PC-3 (cell line): Measurements from ENCODE around the gene TXNRD1. TPM values are rescaled to one million over a fixed set of nuclear protein-coding genes. Genes with fewer than 3 reads are reported as not detected.
A peak's percentile ranks its signal among the peaks of the same experiment; 100 is the strongest.

Experiments used
- ATAC-seq: fragments of 200-7000 bp; cut with Tn5 transposase; 2 replicates; pipeline ENCODE4 v1.9.1; 2020; ENCODE audit warnings: mild to moderate bottlenecking, moderate library complexity
- BruUV-seq: library from RNA; stranded (reverse); fragments of 400-500 nt; replicated peaks from 2 replicates; lab custom pipeline; 2021; lab: Mats Ljungman, UMichigan
- CTCF ChIA-PET: fragments of 300-600 bp; sonication (Branson Sonifier 250); formaldehyde crosslinking; loops from one replicate; lab custom pipeline; 2022; ENCODE audit warnings: antibody characterized with exemption; lab: Charles Lee
- POLR2A ChIA-PET: fragments of 300-600 bp; sonication (Branson Sonifier 250); formaldehyde crosslinking; loops from one replicate; lab custom pipeline; 2022; ENCODE audit warnings: antibody characterized with exemption; ENCODE audit not compliant: unreplicated experiment; lab: Charles Lee
- DNase-seq: peaks from one replicate; pipeline ENCODE4 v3.0.0-alpha.2; 2015
- H2AFZ ChIP-seq: fragments of 300-600 bp; sonication (generic); 2 replicates; pipeline ENCODE4 v1.6.0; 2016; ENCODE audit warnings: antibody characterized with exemption, low read length
- H3F3A ChIP-seq: fragments of 300-600 bp; sonication (generic); one replicate; pipeline ENCODE4 v1.6.0; 2017; ENCODE audit warnings: antibody characterized with exemption, low read length, control low read depth, mild to moderate bottlenecking; ENCODE audit not compliant: unreplicated experiment
- H3K27ac ChIP-seq: fragments of 300-600 bp; sonication (generic); 2 replicates; pipeline ENCODE4 v1.5.1; 2016; ENCODE audit warnings: mild to moderate bottlenecking, low read length
- H3K27me3 ChIP-seq: fragments of 300-600 bp; sonication (generic); 2 replicates; pipeline ENCODE4 v1.6.1; 2016; ENCODE audit warnings: low read length, mixed read lengths
- H3K36me3 ChIP-seq: fragments of 300-600 bp; sonication (generic); 2 replicates; pipeline ENCODE4 v1.6.1; 2016; ENCODE audit warnings: low read depth, mixed run types, low read length, mixed read lengths
- H3K4me1 ChIP-seq: fragments of 300-600 bp; sonication (generic); 2 replicates; pipeline ENCODE4 v1.5.1; 2016; ENCODE audit warnings: low read length; ENCODE audit not compliant: insufficient read depth
- H3K4me2 ChIP-seq: fragments of 300-600 bp; sonication (generic); 2 replicates; pipeline ENCODE4 v1.6.0; 2016; ENCODE audit warnings: low read length
- H3K4me3 ChIP-seq: fragments of 300-600 bp; sonication (generic); 2 replicates; pipeline ENCODE4 v1.5.1; 2016; ENCODE audit warnings: mild to moderate bottlenecking, low read length, mixed read lengths
- H3K79me2 ChIP-seq: fragments of 300-600 bp; sonication (generic); 2 replicates; pipeline ENCODE4 v1.6.1; 2017; ENCODE audit warnings: low read length, mixed read lengths
- H3K9ac ChIP-seq: fragments of 300-600 bp; sonication (generic); 2 replicates; pipeline ENCODE4 v1.6.0; 2016; ENCODE audit warnings: mild to moderate bottlenecking, low read length
- H3K9me2 ChIP-seq: fragments of 300-600 bp; sonication (generic); replicated peaks from 2 replicates; pipeline ENCODE4 v1.6.1; 2016; ENCODE audit warnings: mixed run types, low read length, mixed read lengths
- H3K9me3 ChIP-seq: fragments of 300-600 bp; sonication (generic); 2 replicates; pipeline ENCODE4 v1.6.1; 2016; ENCODE audit warnings: low read length, mixed read lengths
- H4K20me1 ChIP-seq: fragments of 300-600 bp; sonication (generic); 2 replicates; pipeline ENCODE4 v1.6.1; 2016; ENCODE audit warnings: low read length, mixed read lengths
- EZH2 ChIP-seq: fragments of 300-600 bp; sonication (generic); IDR thresholded peaks from one replicate; pipeline ENCODE4 v1.6.1; 2017; ENCODE audit warnings: antibody characterized with exemption, mild to moderate bottlenecking, low read length; ENCODE audit not compliant: unreplicated experiment
- EZH2phosphoT487 ChIP-seq: fragments of 300-600 bp; sonication (generic); IDR thresholded peaks from 2 replicates; pipeline ENCODE4 v1.6.1; 2018; ENCODE audit warnings: mild to moderate bottlenecking, antibody characterized with exemption, low read length, borderline replicate concordance
- intact Hi-C: fragments of 100-400 bp; cut with micrococcal nuclease; formaldehyde crosslinking; loops from 2 replicates; pipeline ENCODE4 v1.9.0; 2023
- total RNA-seq: library from RNA; depleted of rRNA; stranded (reverse); fragments of >200 nt; gene quantifications from 2 replicates; pipeline ENCODE4 v1.2.3, GENCODE V29; 2014
- TF ChIP-seq, protein P1 (sequence below): fragments of 300-600 bp; sonication (generic); conservative IDR thresholded peaks from 2 replicates; pipeline ENCODE4 v1.5.1; 2017; ENCODE audit warnings: antibody characterized with exemption, low read depth, mild to moderate bottlenecking, low read length

TXNRD1 gene
- total RNA-seq, 1 experiment from 2014 or later, result 419 TPM

- peaks cover 68% of the 10 kb centered on the region for H3K4me1 ChIP-seq
- POLR2A ChIA-PET, result interaction anchor here (0.5 to 3.1 kb wide), 5 partner anchors 11 to 56 kb away, joined by 3 to 51 read pairs (median 5); no protein-coding TSS in a partner anchor
- peak overlapping the region; percentile 64 for H3K4me3 ChIP-seq
Measured at GRCh38 chr12:104275689-104276088, 60.1 kb downstream of the TXNRD1 start.

DNA sequence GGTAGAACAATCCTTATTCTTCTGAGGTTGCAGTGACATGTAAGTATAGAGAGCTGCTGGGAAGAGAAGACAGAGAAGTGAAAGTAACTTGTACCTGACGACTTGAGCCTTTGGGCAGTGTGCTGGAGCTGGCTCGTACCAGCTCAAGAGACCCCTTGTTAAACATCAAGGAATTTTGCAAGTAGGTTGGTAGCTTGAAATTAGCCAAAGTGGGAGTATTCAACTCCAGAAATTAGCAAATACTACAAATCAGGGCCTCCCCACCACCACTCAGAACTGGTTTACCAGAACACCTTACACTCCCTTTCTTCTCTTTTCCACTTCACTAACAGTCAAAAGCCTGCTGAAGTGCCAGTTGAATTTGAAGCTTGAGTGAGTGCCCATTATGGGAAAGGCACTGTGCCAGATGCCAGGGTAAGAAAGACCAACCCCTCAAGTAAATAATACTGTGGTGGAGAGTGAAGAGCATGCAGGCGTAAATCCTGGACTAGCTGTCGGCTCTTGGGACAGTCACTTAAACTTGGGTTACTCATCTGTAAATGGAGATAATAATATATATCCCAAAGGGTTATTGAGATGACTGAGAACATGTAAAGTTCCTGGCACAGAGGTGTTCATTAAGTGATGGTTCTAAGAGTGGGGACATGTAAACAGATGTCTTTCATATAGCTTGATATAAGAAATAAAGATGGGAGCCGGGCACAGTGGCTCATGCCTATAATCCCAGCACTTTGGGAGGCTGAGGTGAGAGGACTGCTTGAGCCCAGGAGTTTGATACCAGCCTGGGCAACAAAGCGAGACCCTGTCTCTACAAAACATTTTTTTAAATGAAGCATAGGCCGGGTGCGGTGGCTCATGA lies 60.9 kb downstream of the TXNRD1 start:
- BruUV-seq, result TSS peak; percentile 83
- Histone ChIP-seq H3K36me3 (no peaks in the 10 kb centered on the region), H3K27me3 (no peaks in the 10 kb centered on the region), H3K9me2 (no peaks in the 10 kb centered on the region), H3F3A (peaks cover 20% of the 10 kb centered on the region), H4K20me1 (no peaks in the 10 kb centered on the region), H3K9me3 (no peaks in the 10 kb centered on the region), H3K4me2 (peak overlapping the region; percentile 91), H3K9ac (peak overlapping the region; percentile 92), H3K4me3 (peak overlapping the region; percentile 64), H3K79me2 (peaks cover 11% of the 10 kb centered on the region), H2AFZ (peak overlapping the region; percentile 19; the same call in 1 of the 2 replicates), H3K27ac (peak overlapping the region; percentile 99), H3K4me1 (peaks cover 75% of the 10 kb centered on the region)
- POLR2A ChIA-PET, result interaction anchor here (0.5 to 3.1 kb wide), 8 partner anchors 10 to 213 kb away, joined by 3 to 51 read pairs (median 5); no protein-coding TSS in a partner anchor
- DNase-seq (peak; percentile 95), ATAC-seq (peak; percentile 44)
- TF ChIP-seq, protein P1, sequence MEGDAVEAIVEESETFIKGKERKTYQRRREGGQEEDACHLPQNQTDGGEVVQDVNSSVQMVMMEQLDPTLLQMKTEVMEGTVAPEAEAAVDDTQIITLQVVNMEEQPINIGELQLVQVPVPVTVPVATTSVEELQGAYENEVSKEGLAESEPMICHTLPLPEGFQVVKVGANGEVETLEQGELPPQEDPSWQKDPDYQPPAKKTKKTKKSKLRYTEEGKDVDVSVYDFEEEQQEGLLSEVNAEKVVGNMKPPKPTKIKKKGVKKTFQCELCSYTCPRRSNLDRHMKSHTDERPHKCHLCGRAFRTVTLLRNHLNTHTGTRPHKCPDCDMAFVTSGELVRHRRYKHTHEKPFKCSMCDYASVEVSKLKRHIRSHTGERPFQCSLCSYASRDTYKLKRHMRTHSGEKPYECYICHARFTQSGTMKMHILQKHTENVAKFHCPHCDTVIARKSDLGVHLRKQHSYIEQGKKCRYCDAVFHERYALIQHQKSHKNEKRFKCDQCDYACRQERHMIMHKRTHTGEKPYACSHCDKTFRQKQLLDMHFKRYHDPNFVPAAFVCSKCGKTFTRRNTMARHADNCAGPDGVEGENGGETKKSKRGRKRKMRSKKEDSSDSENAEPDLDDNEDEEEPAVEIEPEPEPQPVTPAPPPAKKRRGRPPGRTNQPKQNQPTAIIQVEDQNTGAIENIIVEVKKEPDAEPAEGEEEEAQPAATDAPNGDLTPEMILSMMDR, result no peak
- TF ChIP-seq EZH2, result no peak
- no peak for TF ChIP-seq EZH2phosphoT487
- intact Hi-C loops, result loop anchor here (1.0 kb wide), 3 partner anchors 10 to 56 kb away; no protein-coding TSS in a partner anchor
- CTCF ChIA-PET, result interaction anchor here (0.8 to 1.7 kb wide), 3 partner anchors 10 to 57 kb away, joined by 3 to 8 read pairs (median 7); no protein-coding TSS in a partner anchor

More at GRCh38 chr12:104275689-104276088, 60.1 kb downstream of the TXNRD1 start:
- H3K79me2 ChIP-seq, result peaks cover 11% of the 10 kb centered on the region
- peak overlapping the region; percentile 99 for H3K27ac ChIP-seq
- TF ChIP-seq, protein P1, result 0 out of 2 replicates have a peak, but pooled peaks have one; percentile 11
- TF ChIP-seq EZH2 (no peak), EZH2phosphoT487 (no peak)
- no TSS peak for BruUV-seq
- intact Hi-C loops, result loop anchor here (1.0 kb wide), 3 partner anchors 11 to 55 kb away; no protein-coding TSS in a partner anchor
- peak; percentile 53 for ATAC-seq
- H3K9ac ChIP-seq, result peak overlapping the region; percentile 92
- H3K36me3 ChIP-seq, result no peaks in the 10 kb centered on the region
- CTCF ChIA-PET, result interaction anchor here (0.8 to 1.7 kb wide), 3 partner anchors 11 to 56 kb away, joined by 3 to 8 read pairs (median 7); no protein-coding TSS in a partner anchor
- DNase-seq, result peak; percentile 95
- H3K4me2 ChIP-seq, result peak overlapping the region; percentile 91
- H4K20me1 ChIP-seq, result no peaks in the 10 kb centered on the region
- no peaks in the 10 kb centered on the region for H3K9me3 ChIP-seq
- no peaks in the 10 kb centered on the region for H3K9me2 ChIP-seq
- peaks cover 18% of the 10 kb centered on the region for H3F3A ChIP-seq
- H3K27me3 ChIP-seq, result no peaks in the 10 kb centered on the region
- H2AFZ ChIP-seq, result 0 out of 2 replicates have a peak overlapping the region, but pooled peaks have one; percentile 19
